ENCODE measurements around the gene RLN3. TPM values are rescaled to one million over a fixed set of nuclear protein-coding genes. Genes with fewer than 3 reads are reported as not detected.

RLN3 gene
- total RNA-seq, 1 experiment from 2014 or later, result not detected

GRCh38 chr19:14028901-14029300, 953 bp downstream of the RLN3 start:
- TF ChIP-seq EZH2 (IDR thresholded peaks at IDR 0.05; ENCODE audit: low read length, unreplicated experiment), result no peak
- no peak overlapping the region for H3K9ac ChIP-seq (ENCODE audit: low read length)
- H3K4me2 ChIP-seq (ENCODE audit: low read length), result no peak overlapping the region
- H3K79me2 ChIP-seq (ENCODE audit: low read length), result no peaks in the 10 kb centered on the region
- ChIA-PET CTCF (no interaction called here), POLR2A (ENCODE audit: unreplicated experiment) (no interaction called here)
- H3K27ac ChIP-seq (ENCODE audit: low read length), result no peak overlapping the region
- no peaks in the 10 kb centered on the region for H3K4me1 ChIP-seq (ENCODE audit: insufficient read depth, low read length)
- no peaks in the 10 kb centered on the region for H3K27me3 ChIP-seq (ENCODE audit: low read length)
- H3F3A ChIP-seq (ENCODE audit: low read length, unreplicated experiment), result no peaks in the 10 kb centered on the region
- no peaks in the 10 kb centered on the region for H3K9me3 ChIP-seq (ENCODE audit: low read length)
- no peaks in the 10 kb centered on the region for H3K9me2 ChIP-seq (replicated peaks; ENCODE audit: low read length)
- ATAC-seq, result no peak
- H4K20me1 ChIP-seq (ENCODE audit: low read length), result no peaks in the 10 kb centered on the region
- H3K4me3 ChIP-seq (ENCODE audit: low read length), result no peak overlapping the region
- H3K36me3 ChIP-seq (ENCODE audit: low read depth, low read length), result no peaks in the 10 kb centered on the region
- BruUV-seq (replicated peaks), result no TSS peak
- intact Hi-C loops (cut with micrococcal nuclease), result no loop called here
- H2AFZ ChIP-seq (ENCODE audit: low read length), result no peak overlapping the region
- DNase-seq, result no peak

- ATAC-seq (no peak; the same call in 1 of the 2 replicates), DNase-seq (no peak)
- H3K27me3 ChIP-seq (ENCODE audit: low read length), result no peaks in the 10 kb centered on the region
- H3K9me3 ChIP-seq (ENCODE audit: low read length), result no peaks in the 10 kb centered on the region
- no peaks in the 10 kb centered on the region for H3K4me1 ChIP-seq (ENCODE audit: insufficient read depth, low read length)
- H3K9ac ChIP-seq (ENCODE audit: low read length), result peak overlapping the region; percentile 64
- no peak for TF ChIP-seq EZH2 (IDR thresholded peaks at IDR 0.05; ENCODE audit: low read length, unreplicated experiment)
- BruUV-seq (replicated peaks), result TSS peak; percentile 33
- POLR2A ChIA-PET (ENCODE audit: unreplicated experiment), result no interaction called here
- CTCF ChIA-PET, result interaction anchor here (0.6 to 1.1 kb wide), 7 partner anchors 25 to 165 kb away, joined by 3 to 14 read pairs (median 3); partner anchors contain the start of genes ASF1B, DCAF15 and RFX1
- H3K4me2 ChIP-seq (ENCODE audit: low read length), result peak overlapping the region; percentile 97
- H3K79me2 ChIP-seq (ENCODE audit: low read length), result no peaks in the 10 kb centered on the region
- H3K27ac ChIP-seq (ENCODE audit: low read length), result no peak overlapping the region
- intact Hi-C loops (cut with micrococcal nuclease), result no loop called here
- peak overlapping the region; percentile 96 for H2AFZ ChIP-seq (ENCODE audit: low read length)
- H3K4me3 ChIP-seq (ENCODE audit: low read length), result peak overlapping the region; percentile 83
- no peaks in the 10 kb centered on the region for H3K36me3 ChIP-seq (ENCODE audit: low read depth, low read length)
- H3K9me2 ChIP-seq (replicated peaks; ENCODE audit: low read length), result no peaks in the 10 kb centered on the region
- no peaks in the 10 kb centered on the region for H3F3A ChIP-seq (ENCODE audit: low read length, unreplicated experiment)
- no peaks in the 10 kb centered on the region for H4K20me1 ChIP-seq (ENCODE audit: low read length)
Measured at GRCh38 chr19:14030997-14031718, 3.2 kb downstream of the RLN3 start.

DNA sequence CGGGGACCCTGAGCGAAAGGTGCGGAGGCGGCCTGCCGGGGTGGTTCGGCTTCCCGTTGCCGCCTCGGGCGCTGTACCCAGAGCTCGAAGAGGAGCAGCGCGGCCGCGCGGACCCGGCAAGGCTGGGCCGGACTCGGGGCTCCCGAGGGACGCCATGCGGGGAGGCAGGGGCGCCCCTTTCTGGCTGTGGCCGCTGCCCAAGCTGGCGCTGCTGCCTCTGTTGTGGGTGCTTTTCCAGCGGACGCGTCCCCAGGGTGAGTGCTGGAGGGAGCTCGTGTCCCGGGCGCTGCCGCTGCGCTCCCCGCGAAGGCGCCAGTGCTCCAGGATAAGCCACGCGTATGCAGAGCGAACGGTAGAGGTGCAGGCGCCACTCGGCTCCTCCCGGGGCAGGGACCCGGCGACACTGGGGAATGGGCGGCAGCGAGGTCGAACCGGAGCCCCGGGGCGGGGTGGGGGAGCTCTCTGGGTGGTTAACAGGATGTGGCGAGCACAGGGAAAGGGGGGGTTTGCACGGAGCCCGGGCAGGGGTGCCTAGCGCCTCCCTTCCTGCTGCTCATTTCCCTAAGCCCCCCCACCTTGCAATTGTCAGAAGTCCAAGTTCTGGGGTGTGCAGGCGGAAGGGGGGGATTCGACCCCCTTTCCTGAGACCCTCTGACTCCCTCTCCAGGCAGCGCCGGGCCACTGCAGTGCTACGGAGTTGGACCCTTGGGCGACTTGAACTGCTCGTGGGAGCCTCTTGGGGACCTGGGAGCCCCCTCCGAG, 4.0 kb downstream of the RLN3 start, which contains the start of gene IL27RA:
TSS of gene IL27RA (plus strand) at position 44 of the 762 bp plus-strand sequence. CDS start at position 155, 111 bp downstream.
- Histone ChIP-seq H3K9ac (ENCODE audit: low read length) (peak within 1 kb of the TSS; percentile 64), H4K20me1 (ENCODE audit: low read length) (no peaks in the 10 kb centered on the region), H3K4me1 (ENCODE audit: insufficient read depth, low read length) (no peaks in the 10 kb centered on the region), H3F3A (ENCODE audit: low read length, unreplicated experiment) (no peaks in the 10 kb centered on the region), H3K9me2 (replicated peaks; ENCODE audit: low read length) (no peaks in the 10 kb centered on the region), H3K79me2 (ENCODE audit: low read length) (no peaks in the 10 kb centered on the region), H3K27ac (ENCODE audit: low read length) (no peak within 1 kb of the TSS), H3K9me3 (ENCODE audit: low read length) (no peaks in the 10 kb centered on the region), H2AFZ (ENCODE audit: low read length) (peak within 1 kb of the TSS; percentile 96), H3K4me2 (ENCODE audit: low read length) (peak within 1 kb of the TSS; percentile 97), H3K27me3 (ENCODE audit: low read length) (no peaks in the 10 kb centered on the region), H3K4me3 (ENCODE audit: low read length) (peak within 1 kb of the TSS; percentile 83), H3K36me3 (ENCODE audit: low read depth, low read length) (no peaks in the 10 kb centered on the region)
- ChIA-PET POLR2A (ENCODE audit: unreplicated experiment) (interaction anchor here (0.5 to 0.6 kb wide), 2 partner anchors 50 to 80 kb away, joined by 4 to 5 read pairs; partner anchors contain the start of gene DCAF15), CTCF (interaction anchor here (0.6 to 1.1 kb wide), 8 partner anchors 26 to 166 kb away, joined by 3 to 14 read pairs (median 3); partner anchors contain the start of genes ASF1B, DCAF15 and RFX1)
- intact Hi-C loops (cut with micrococcal nuclease), result loop anchor here (2.0 kb wide), 1 partner anchor 151 kb away; no protein-coding TSS in a partner anchor
- TF ChIP-seq CTCF (conservative IDR thresholded peaks at IDR 0.05; ENCODE audit: low read depth, low read length), result peak; percentile 74
- no peak for TF ChIP-seq EZH2phosphoT487 (IDR thresholded peaks at IDR 0.05; ENCODE audit: borderline replicate concordance, low read length)
- no peak for TF ChIP-seq EZH2 (IDR thresholded peaks at IDR 0.05; ENCODE audit: low read length, unreplicated experiment)
- TSS peak; percentile 35 for BruUV-seq (replicated peaks)
- peak; percentile 80 for ATAC-seq
- DNase-seq, result peak; percentile 63

All from PC-3 (cell line).